A673 (cell line): Measurements from ENCODE around the gene NCEH1. TPM values are rescaled to one million over a fixed set of nuclear protein-coding genes. Genes with fewer than 3 reads are reported as not detected.
A peak's percentile ranks its signal among the peaks of the same experiment; 100 is the strongest.

Source experiments
- BruUV-seq: library from RNA; stranded (reverse); fragments of 400-500 nt; replicated peaks from 2 replicates; lab custom pipeline; 2021; lab: Mats Ljungman, UMichigan
- CTCF ChIA-PET: fragments of 300-600 bp; sonication (Branson Sonifier 250); formaldehyde crosslinking; loops from one replicate; lab custom pipeline; 2022; ENCODE audit warnings: antibody characterized with exemption; lab: Charles Lee
- POLR2A ChIA-PET: fragments of 300-600 bp; sonication (Branson Sonifier 250); formaldehyde crosslinking; loops from one replicate; lab custom pipeline; 2022; ENCODE audit warnings: antibody characterized with exemption; ENCODE audit not compliant: low non-redundant PET; lab: Charles Lee
- DNase-seq: peaks from one replicate; pipeline ENCODE4 v3.0.0-alpha.2; 2015; ENCODE audit warnings: low spot score
- H3K27ac ChIP-seq: fragments of 200-600 bp; sonication (generic); 2 replicates; pipeline ENCODE4 v1.5.1; 2016; ENCODE audit warnings: mixed run types, low read depth, mild to moderate bottlenecking, mixed read lengths, antibody characterized with exemption, low read length; ENCODE audit not compliant: poor library complexity, severe bottlenecking
- H3K27me3 ChIP-seq: fragments of 200-600 bp; sonication (generic); replicated peaks from 2 replicates; pipeline ENCODE4 v1.6.1; 2017; ENCODE audit warnings: mixed run types, low read depth, mild to moderate bottlenecking, mixed read lengths, antibody characterized with exemption, low read length; ENCODE audit not compliant: insufficient read depth, poor library complexity
- H3K36me3 ChIP-seq: fragments of 200-600 bp; sonication (generic); 2 replicates; pipeline ENCODE4 v1.6.1; 2016; ENCODE audit warnings: mixed run types, mild to moderate bottlenecking, mixed read lengths, antibody characterized with exemption, low read length; ENCODE audit not compliant: insufficient read depth, poor library complexity, severe bottlenecking
- H3K4me1 ChIP-seq: fragments of 200-600 bp; sonication (generic); 2 replicates; pipeline ENCODE4 v1.6.1; 2017; ENCODE audit warnings: mixed run types, mild to moderate bottlenecking, mixed read lengths, antibody characterized with exemption, low read length; ENCODE audit not compliant: insufficient read depth, poor library complexity, severe bottlenecking
- H3K4me3 ChIP-seq: fragments of 200-600 bp; sonication (generic); 2 replicates; pipeline ENCODE4 v1.5.1; 2016; ENCODE audit warnings: low read depth, mixed run types, mild to moderate bottlenecking, mixed read lengths, low read length; ENCODE audit not compliant: poor library complexity, severe bottlenecking
- H3K9me3 ChIP-seq: fragments of 200-600 bp; sonication (generic); 2 replicates; pipeline ENCODE4 v1.6.1; 2016; ENCODE audit warnings: mixed run types, low read depth, mild to moderate bottlenecking, mixed read lengths, antibody characterized with exemption, low read length; ENCODE audit not compliant: poor library complexity, severe bottlenecking
- EZH2 ChIP-seq: fragments of 200-600 bp; sonication (generic); IDR thresholded peaks from 2 replicates; pipeline ENCODE4 v1.6.1; 2017; ENCODE audit warnings: borderline replicate concordance, low read depth, mild to moderate bottlenecking, mixed read lengths, antibody characterized with exemption, low read length; ENCODE audit not compliant: poor library complexity, severe bottlenecking
- intact Hi-C: fragments of 100-400 bp; cut with micrococcal nuclease; formaldehyde crosslinking; loops from one replicate; pipeline ENCODE4 v1.10.0; 2022; ENCODE audit not compliant: unreplicated experiment
- total RNA-seq: library from RNA; stranded (reverse); gene quantifications from 2 replicates; pipeline ENCODE4 v1.2.3, GENCODE V29; 2021
- TF ChIP-seq, protein P1 (sequence below): fragments of 300-800, 200-600 bp; sonication (generic); conservative IDR thresholded peaks from 2 replicates; pipeline ENCODE4 v1.5.1; 2017; ENCODE audit warnings: low read depth, mild to moderate bottlenecking, antibody characterized with exemption, low read length, moderate library complexity, mixed read lengths

Gene NCEH1
- total RNA-seq, 1 experiment from 2014 or later: 3.5 TPM

DNA sequence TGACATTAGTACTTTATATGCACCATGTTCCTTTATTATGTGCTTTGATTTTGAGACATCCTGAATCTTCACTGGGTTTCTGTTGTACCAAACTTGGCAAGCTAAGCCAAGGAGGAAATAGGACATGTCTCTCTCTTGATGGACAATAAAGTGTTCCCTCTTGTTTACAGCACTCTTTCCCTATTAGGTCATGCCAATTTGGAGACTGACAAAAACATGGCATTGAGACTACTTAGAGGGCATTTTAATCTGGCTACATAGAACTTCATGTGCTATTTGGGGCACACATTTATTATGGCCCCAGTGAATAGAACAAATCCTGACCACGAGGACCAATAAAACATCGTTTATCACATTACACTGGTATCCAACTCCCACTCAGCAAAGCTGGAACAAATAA is 102.3 kb downstream of the NCEH1 start:
- Histone ChIP-seq H3K27me3 (no peaks in the 10 kb centered on the region), H3K4me1 (peaks cover 37% of the 10 kb centered on the region), H3K27ac (no peak overlapping the region), H3K9me3 (no peaks in the 10 kb centered on the region), H3K36me3 (no peaks in the 10 kb centered on the region), H3K4me3 (no peak overlapping the region)
- DNase-seq: no peak
- BruUV-seq: no TSS peak
- TF ChIP-seq, protein P1, sequence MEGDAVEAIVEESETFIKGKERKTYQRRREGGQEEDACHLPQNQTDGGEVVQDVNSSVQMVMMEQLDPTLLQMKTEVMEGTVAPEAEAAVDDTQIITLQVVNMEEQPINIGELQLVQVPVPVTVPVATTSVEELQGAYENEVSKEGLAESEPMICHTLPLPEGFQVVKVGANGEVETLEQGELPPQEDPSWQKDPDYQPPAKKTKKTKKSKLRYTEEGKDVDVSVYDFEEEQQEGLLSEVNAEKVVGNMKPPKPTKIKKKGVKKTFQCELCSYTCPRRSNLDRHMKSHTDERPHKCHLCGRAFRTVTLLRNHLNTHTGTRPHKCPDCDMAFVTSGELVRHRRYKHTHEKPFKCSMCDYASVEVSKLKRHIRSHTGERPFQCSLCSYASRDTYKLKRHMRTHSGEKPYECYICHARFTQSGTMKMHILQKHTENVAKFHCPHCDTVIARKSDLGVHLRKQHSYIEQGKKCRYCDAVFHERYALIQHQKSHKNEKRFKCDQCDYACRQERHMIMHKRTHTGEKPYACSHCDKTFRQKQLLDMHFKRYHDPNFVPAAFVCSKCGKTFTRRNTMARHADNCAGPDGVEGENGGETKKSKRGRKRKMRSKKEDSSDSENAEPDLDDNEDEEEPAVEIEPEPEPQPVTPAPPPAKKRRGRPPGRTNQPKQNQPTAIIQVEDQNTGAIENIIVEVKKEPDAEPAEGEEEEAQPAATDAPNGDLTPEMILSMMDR: no peak
- no peak for TF ChIP-seq EZH2
- ChIA-PET POLR2A (no interaction called here), CTCF (no interaction called here)
- intact Hi-C loops: no loop called here

GRCh38 chr3:172607305-172608121 is 103.4 kb downstream of the NCEH1 start:
- POLR2A ChIA-PET: interaction anchor here (0.6 kb wide), 2 partner anchors 14 to 1284 kb away, joined by 3 to 5 read pairs; no protein-coding TSS in a partner anchor
- TF ChIP-seq, protein P1: no peak
- no peak for TF ChIP-seq EZH2
- Histone ChIP-seq H3K9me3 (no peaks in the 10 kb centered on the region), H3K27me3 (no peaks in the 10 kb centered on the region), H3K4me1 (peaks cover 37% of the 10 kb centered on the region), H3K36me3 (no peaks in the 10 kb centered on the region), H3K27ac (peak overlapping the region; percentile 57), H3K4me3 (no peak overlapping the region)
- CTCF ChIA-PET: interaction anchor here (0.7 kb wide), 1 partner anchor 12 kb away, joined by 3 read pairs; no protein-coding TSS in a partner anchor
- intact Hi-C loops: no loop called here
- no TSS peak for BruUV-seq
- DNase-seq: peak; percentile 94

DNA sequence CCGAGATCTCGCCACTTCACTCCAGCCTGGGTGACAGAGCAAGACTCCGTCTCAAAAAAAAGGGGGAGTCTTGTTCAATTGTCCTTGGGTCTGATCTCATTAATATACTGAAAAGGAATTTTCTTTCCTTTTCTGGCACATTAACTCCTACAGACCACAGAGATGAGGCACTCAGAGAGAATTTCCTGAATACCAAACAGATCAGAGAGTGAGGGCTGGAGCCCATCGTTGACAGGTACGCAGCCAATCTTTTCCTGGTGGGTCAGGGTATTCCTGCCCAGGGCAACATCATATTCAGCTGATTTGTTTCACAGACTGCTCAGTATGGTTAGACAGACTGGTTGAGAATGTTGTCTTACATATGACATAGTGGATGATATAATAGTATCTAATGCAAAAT is 104.8 kb downstream of the NCEH1 start:
- CTCF ChIA-PET: interaction anchor here (0.6 kb wide), 1 partner anchor 144 kb away, joined by 3 read pairs; no protein-coding TSS in a partner anchor
- TF ChIP-seq EZH2: no peak
- TF ChIP-seq, protein P1: no peak
- Histone ChIP-seq H3K27ac (no peak overlapping the region), H3K36me3 (no peaks in the 10 kb centered on the region), H3K27me3 (no peaks in the 10 kb centered on the region), H3K9me3 (no peaks in the 10 kb centered on the region), H3K4me1 (peaks cover 37% of the 10 kb centered on the region), H3K4me3 (no peak overlapping the region)
- intact Hi-C loops: no loop called here
- POLR2A ChIA-PET: no interaction called here
- BruUV-seq: no TSS peak
- peak; percentile 31 for DNase-seq
